ENCODE results near the gene DNM3. TPM values are rescaled to one million over a fixed set of nuclear protein-coding genes. Genes with fewer than 3 reads are reported as not detected.

Gene DNM3
- total RNA-seq, 1 experiment from 2014 or later, result 0.45 TPM

- H3K4me3 ChIP-seq (ENCODE audit: low read length), result no peak overlapping the region
- H3K27ac ChIP-seq (ENCODE audit: low read length), result no peak overlapping the region
- H3K4me1 ChIP-seq (ENCODE audit: low read length), result no peaks in the 10 kb centered on the region
- no peak overlapping the region for H3K9ac ChIP-seq (ENCODE audit: low read length)
- H3K4me2 ChIP-seq (ENCODE audit: low read depth, low read length, poor library complexity, severe bottlenecking), result no peak overlapping the region
- H3K9me3 ChIP-seq (ENCODE audit: low read length), result no peaks in the 10 kb centered on the region
- H3K9me2 ChIP-seq (replicated peaks; ENCODE audit: insufficient read depth, low read length), result no peaks in the 10 kb centered on the region
- H3K36me3 ChIP-seq (ENCODE audit: insufficient read depth, low read length), result no peaks in the 10 kb centered on the region
- H2AFZ ChIP-seq (ENCODE audit: low read length), result no peak overlapping the region
- no peaks in the 10 kb centered on the region for H3K79me2 ChIP-seq (ENCODE audit: low read length)
- no peaks in the 10 kb centered on the region for H3K27me3 ChIP-seq (ENCODE audit: low read length)
- DNase-seq, result peak; percentile 50
- no peaks in the 10 kb centered on the region for H4K20me1 ChIP-seq (ENCODE audit: insufficient read depth, low read depth, low read length)
Measured at GRCh38 chr1:172135076-172135672, 293.9 kb downstream of the DNM3 start.

DNA sequence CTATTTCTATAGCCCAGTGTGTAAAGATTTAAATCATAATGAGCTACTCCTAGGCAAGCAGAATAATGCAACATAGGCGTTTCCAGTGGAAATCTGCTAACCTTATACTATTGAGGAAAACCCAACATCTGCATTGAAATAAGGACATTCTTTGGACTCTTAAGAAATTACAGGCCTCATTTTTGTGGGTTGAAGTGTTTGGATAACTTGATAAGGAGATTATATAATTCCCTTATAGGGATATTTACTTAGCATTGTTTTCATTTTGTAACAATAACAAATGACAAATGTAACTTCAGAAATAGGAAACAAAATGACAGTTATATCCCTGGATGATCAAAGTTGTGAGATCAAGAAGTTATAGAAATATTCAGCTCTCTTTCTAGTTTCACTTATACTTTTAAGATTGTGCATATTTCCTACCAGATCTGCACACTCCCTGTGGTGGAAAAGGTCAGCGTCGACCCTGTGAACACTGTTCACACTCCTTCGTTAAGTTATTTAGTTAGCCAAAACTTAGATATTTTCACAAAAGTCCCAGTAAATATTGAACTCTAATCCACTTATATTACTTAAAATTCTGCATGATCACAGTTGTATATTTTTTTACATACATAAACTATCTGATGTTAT, 294.8 kb downstream of the DNM3 start:
- H3K36me3 ChIP-seq (ENCODE audit: insufficient read depth, low read length), result no peaks in the 10 kb centered on the region
- DNase-seq, result no peak
- no peak overlapping the region for H3K9ac ChIP-seq (ENCODE audit: low read length)
- no peaks in the 10 kb centered on the region for H3K27me3 ChIP-seq (ENCODE audit: low read length)
- H3K4me2 ChIP-seq (ENCODE audit: low read depth, low read length, poor library complexity, severe bottlenecking), result no peak overlapping the region
- no peaks in the 10 kb centered on the region for H3K79me2 ChIP-seq (ENCODE audit: low read length)
- no peak overlapping the region for H3K27ac ChIP-seq (ENCODE audit: low read length)
- H3K9me2 ChIP-seq (replicated peaks; ENCODE audit: insufficient read depth, low read length), result no peaks in the 10 kb centered on the region
- H3K4me3 ChIP-seq (ENCODE audit: low read length), result no peak overlapping the region
- no peaks in the 10 kb centered on the region for H3K4me1 ChIP-seq (ENCODE audit: low read length)
- no peak overlapping the region for H2AFZ ChIP-seq (ENCODE audit: low read length)
- no peaks in the 10 kb centered on the region for H4K20me1 ChIP-seq (ENCODE audit: insufficient read depth, low read depth, low read length)
- no peaks in the 10 kb centered on the region for H3K9me3 ChIP-seq (ENCODE audit: low read length)

DNA sequence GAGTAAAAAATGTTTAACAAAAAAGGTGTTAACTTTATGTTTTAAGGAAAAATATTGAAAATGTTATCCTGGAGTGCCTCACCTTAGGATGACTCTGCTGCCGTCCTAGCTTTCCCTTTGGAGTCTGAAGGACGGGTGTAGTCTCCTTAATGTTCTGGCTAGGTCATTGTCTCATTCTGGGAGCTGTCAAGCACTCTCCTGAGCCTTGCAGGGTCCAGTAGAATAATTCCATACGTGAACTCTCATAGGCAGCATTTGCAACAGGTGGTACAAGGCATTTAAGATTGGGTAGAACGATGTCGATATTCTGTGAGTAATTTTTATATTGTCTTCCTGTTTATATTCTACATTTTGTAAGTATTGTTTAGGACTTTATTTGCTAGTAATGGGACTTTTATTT, 295.6 kb downstream of the DNM3 start:
- no peak overlapping the region for H2AFZ ChIP-seq (ENCODE audit: low read length)
- no peaks in the 10 kb centered on the region for H3K9me2 ChIP-seq (replicated peaks; ENCODE audit: insufficient read depth, low read length)
- H3K9ac ChIP-seq (ENCODE audit: low read length), result no peak overlapping the region
- no peaks in the 10 kb centered on the region for H3K36me3 ChIP-seq (ENCODE audit: insufficient read depth, low read length)
- H3K4me1 ChIP-seq (ENCODE audit: low read length), result no peaks in the 10 kb centered on the region
- DNase-seq, result no peak
- no peaks in the 10 kb centered on the region for H3K27me3 ChIP-seq (ENCODE audit: low read length)
- no peaks in the 10 kb centered on the region for H3K79me2 ChIP-seq (ENCODE audit: low read length)
- no peak overlapping the region for H3K4me3 ChIP-seq (ENCODE audit: low read length)
- no peak overlapping the region for H3K27ac ChIP-seq (ENCODE audit: low read length)
- H3K9me3 ChIP-seq (ENCODE audit: low read length), result no peaks in the 10 kb centered on the region
- no peaks in the 10 kb centered on the region for H4K20me1 ChIP-seq (ENCODE audit: insufficient read depth, low read depth, low read length)
- H3K4me2 ChIP-seq (ENCODE audit: low read depth, low read length, poor library complexity, severe bottlenecking), result no peak overlapping the region

DNA sequence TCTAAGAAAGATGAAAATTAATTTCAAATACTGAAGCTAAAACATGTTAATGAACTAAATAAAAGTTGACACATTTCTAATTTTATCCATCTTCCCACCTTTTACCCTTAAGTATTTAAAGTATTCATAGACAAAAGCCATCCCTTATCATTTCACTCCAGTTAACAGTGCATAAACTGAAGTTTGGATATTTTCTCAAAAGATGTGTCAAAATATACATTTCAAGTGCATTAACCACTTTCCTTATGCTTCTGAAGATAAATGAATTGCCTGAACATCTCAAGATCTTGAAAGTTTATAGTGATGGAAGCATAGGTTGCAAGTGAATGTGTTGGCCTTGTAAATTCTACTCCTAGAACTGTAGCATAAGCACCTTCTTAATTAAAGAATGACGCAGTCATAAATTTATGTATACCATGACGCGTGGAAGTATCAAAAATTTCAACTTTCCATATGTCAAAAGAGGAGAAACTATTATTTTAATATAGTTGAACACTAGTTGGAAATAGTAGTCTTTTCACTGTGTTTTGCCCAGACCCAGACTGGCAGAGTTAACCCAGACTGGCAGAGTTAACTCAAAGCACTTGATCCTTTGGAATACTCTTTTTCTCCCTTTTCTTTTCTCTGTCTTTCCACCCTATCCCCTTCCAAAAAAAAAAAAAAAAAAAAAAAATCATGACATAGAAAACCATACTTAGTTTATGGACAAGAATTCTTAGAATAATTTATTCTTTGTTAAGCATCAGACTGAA, 296.6 kb downstream of the DNM3 start:
- H4K20me1 ChIP-seq (ENCODE audit: insufficient read depth, low read depth, low read length), result no peaks in the 10 kb centered on the region
- no peak overlapping the region for H3K4me3 ChIP-seq (ENCODE audit: low read length)
- no peaks in the 10 kb centered on the region for H3K79me2 ChIP-seq (ENCODE audit: low read length)
- no peaks in the 10 kb centered on the region for H3K27me3 ChIP-seq (ENCODE audit: low read length)
- no peaks in the 10 kb centered on the region for H3K4me1 ChIP-seq (ENCODE audit: low read length)
- H3K4me2 ChIP-seq (ENCODE audit: low read depth, low read length, poor library complexity, severe bottlenecking), result no peak overlapping the region
- H3K36me3 ChIP-seq (ENCODE audit: insufficient read depth, low read length), result no peaks in the 10 kb centered on the region
- no peaks in the 10 kb centered on the region for H3K9me3 ChIP-seq (ENCODE audit: low read length)
- no peak for DNase-seq
- H2AFZ ChIP-seq (ENCODE audit: low read length), result no peak overlapping the region
- no peaks in the 10 kb centered on the region for H3K9me2 ChIP-seq (replicated peaks; ENCODE audit: insufficient read depth, low read length)
- no peak overlapping the region for H3K27ac ChIP-seq (ENCODE audit: low read length)
- no peak overlapping the region for H3K9ac ChIP-seq (ENCODE audit: low read length)

GRCh38 chr1:172138634-172139033, 297.3 kb downstream of the DNM3 start:
- no peaks in the 10 kb centered on the region for H3K79me2 ChIP-seq (ENCODE audit: low read length)
- H4K20me1 ChIP-seq (ENCODE audit: insufficient read depth, low read depth, low read length), result no peaks in the 10 kb centered on the region
- H3K27me3 ChIP-seq (ENCODE audit: low read length), result no peaks in the 10 kb centered on the region
- H3K4me3 ChIP-seq (ENCODE audit: low read length), result no peak overlapping the region
- no peak overlapping the region for H3K9ac ChIP-seq (ENCODE audit: low read length)
- no peaks in the 10 kb centered on the region for H3K9me2 ChIP-seq (replicated peaks; ENCODE audit: insufficient read depth, low read length)
- H3K27ac ChIP-seq (ENCODE audit: low read length), result no peak overlapping the region
- no peak overlapping the region for H3K4me2 ChIP-seq (ENCODE audit: low read depth, low read length, poor library complexity, severe bottlenecking)
- no peak for DNase-seq
- no peaks in the 10 kb centered on the region for H3K4me1 ChIP-seq (ENCODE audit: low read length)
- no peak overlapping the region for H2AFZ ChIP-seq (ENCODE audit: low read length)
- no peaks in the 10 kb centered on the region for H3K9me3 ChIP-seq (ENCODE audit: low read length)
- no peaks in the 10 kb centered on the region for H3K36me3 ChIP-seq (ENCODE audit: insufficient read depth, low read length)

- H3K36me3 ChIP-seq (ENCODE audit: insufficient read depth, low read length), result no peaks in the 10 kb centered on the region
- H3K4me1 ChIP-seq (ENCODE audit: low read length), result no peaks in the 10 kb centered on the region
- DNase-seq, result no peak
- no peak overlapping the region for H3K27ac ChIP-seq (ENCODE audit: low read length)
- no peaks in the 10 kb centered on the region for H4K20me1 ChIP-seq (ENCODE audit: insufficient read depth, low read depth, low read length)
- no peaks in the 10 kb centered on the region for H3K9me3 ChIP-seq (ENCODE audit: low read length)
- no peak overlapping the region for H3K4me2 ChIP-seq (ENCODE audit: low read depth, low read length, poor library complexity, severe bottlenecking)
- H3K9me2 ChIP-seq (replicated peaks; ENCODE audit: insufficient read depth, low read length), result no peaks in the 10 kb centered on the region
- H2AFZ ChIP-seq (ENCODE audit: low read length), result no peak overlapping the region
- H3K79me2 ChIP-seq (ENCODE audit: low read length), result no peaks in the 10 kb centered on the region
- no peaks in the 10 kb centered on the region for H3K27me3 ChIP-seq (ENCODE audit: low read length)
- H3K4me3 ChIP-seq (ENCODE audit: low read length), result no peak overlapping the region
- H3K9ac ChIP-seq (ENCODE audit: low read length), result no peak overlapping the region
Measured at GRCh38 chr1:172139196-172139595, 297.9 kb downstream of the DNM3 start.

DNA sequence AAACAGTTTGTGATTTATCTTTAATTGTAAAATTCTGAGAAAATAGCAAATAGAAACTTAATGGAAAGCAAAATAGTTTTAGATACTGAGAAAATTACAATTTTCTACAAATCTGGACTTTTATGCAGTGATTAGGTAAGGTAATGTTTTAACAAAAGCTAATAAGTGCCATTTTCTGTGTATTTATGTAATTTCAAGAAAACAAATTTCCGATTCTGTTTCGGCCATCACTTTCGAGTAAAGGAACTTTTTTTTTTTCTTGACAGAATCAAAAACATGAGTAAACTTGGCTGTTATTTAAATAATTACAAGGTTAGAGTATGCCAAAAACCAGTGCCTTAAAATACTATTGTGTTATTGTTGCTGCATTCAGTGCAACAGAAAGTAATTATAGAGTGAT, 298.8 kb downstream of the DNM3 start:
- Histone ChIP-seq H3K9me2 (replicated peaks; ENCODE audit: insufficient read depth, low read length) (no peaks in the 10 kb centered on the region), H2AFZ (ENCODE audit: low read length) (no peak overlapping the region), H3K27me3 (ENCODE audit: low read length) (no peaks in the 10 kb centered on the region), H3K36me3 (ENCODE audit: insufficient read depth, low read length) (no peaks in the 10 kb centered on the region), H3K79me2 (ENCODE audit: low read length) (no peaks in the 10 kb centered on the region), H3K9me3 (ENCODE audit: low read length) (no peaks in the 10 kb centered on the region), H3K9ac (ENCODE audit: low read length) (no peak overlapping the region), H3K4me3 (ENCODE audit: low read length) (no peak overlapping the region), H3K27ac (ENCODE audit: low read length) (no peak overlapping the region), H3K4me1 (ENCODE audit: low read length) (no peaks in the 10 kb centered on the region), H4K20me1 (ENCODE audit: insufficient read depth, low read depth, low read length) (no peaks in the 10 kb centered on the region), H3K4me2 (ENCODE audit: low read depth, low read length, poor library complexity, severe bottlenecking) (no peak overlapping the region)
- no peak for DNase-seq

GRCh38 chr1:172140591-172140990, 299.3 kb downstream of the DNM3 start:
- Histone ChIP-seq H3K36me3 (ENCODE audit: insufficient read depth, low read length) (no peaks in the 10 kb centered on the region), H3K27me3 (ENCODE audit: low read length) (no peaks in the 10 kb centered on the region), H3K9me3 (ENCODE audit: low read length) (no peaks in the 10 kb centered on the region), H3K79me2 (ENCODE audit: low read length) (no peaks in the 10 kb centered on the region), H3K27ac (ENCODE audit: low read length) (no peak overlapping the region), H2AFZ (ENCODE audit: low read length) (no peak overlapping the region), H3K4me2 (ENCODE audit: low read depth, low read length, poor library complexity, severe bottlenecking) (no peak overlapping the region), H3K4me3 (ENCODE audit: low read length) (no peak overlapping the region), H4K20me1 (ENCODE audit: insufficient read depth, low read depth, low read length) (no peaks in the 10 kb centered on the region), H3K9me2 (replicated peaks; ENCODE audit: insufficient read depth, low read length) (no peaks in the 10 kb centered on the region), H3K9ac (ENCODE audit: low read length) (no peak overlapping the region), H3K4me1 (ENCODE audit: low read length) (no peaks in the 10 kb centered on the region)
- DNase-seq, result no peak
